ENCODE data around the gene AGPAT2.

Gene AGPAT2

DNA sequence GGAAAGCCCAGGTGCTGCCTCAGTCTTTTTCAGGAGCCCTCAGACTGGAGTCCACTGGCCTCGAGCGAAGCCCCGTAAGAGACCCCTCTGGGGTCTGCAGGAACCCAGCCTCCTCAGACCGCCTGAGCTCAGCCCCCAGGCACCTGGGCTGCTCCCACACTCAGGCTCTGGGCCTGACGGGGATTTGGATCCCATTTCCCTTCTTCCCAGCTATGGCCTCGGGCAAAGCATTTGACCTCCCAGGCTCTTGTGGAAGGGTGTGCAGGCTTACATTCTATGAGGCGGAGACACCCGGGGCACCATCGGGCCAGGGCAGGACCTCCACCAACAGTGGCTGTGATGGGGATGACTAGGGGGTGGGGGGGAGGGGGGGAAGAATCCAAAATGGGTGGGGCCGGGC lies 4.5 kb downstream of the AGPAT2 start:
- TF ChIP-seq, protein P1, sequence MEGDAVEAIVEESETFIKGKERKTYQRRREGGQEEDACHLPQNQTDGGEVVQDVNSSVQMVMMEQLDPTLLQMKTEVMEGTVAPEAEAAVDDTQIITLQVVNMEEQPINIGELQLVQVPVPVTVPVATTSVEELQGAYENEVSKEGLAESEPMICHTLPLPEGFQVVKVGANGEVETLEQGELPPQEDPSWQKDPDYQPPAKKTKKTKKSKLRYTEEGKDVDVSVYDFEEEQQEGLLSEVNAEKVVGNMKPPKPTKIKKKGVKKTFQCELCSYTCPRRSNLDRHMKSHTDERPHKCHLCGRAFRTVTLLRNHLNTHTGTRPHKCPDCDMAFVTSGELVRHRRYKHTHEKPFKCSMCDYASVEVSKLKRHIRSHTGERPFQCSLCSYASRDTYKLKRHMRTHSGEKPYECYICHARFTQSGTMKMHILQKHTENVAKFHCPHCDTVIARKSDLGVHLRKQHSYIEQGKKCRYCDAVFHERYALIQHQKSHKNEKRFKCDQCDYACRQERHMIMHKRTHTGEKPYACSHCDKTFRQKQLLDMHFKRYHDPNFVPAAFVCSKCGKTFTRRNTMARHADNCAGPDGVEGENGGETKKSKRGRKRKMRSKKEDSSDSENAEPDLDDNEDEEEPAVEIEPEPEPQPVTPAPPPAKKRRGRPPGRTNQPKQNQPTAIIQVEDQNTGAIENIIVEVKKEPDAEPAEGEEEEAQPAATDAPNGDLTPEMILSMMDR (IDR thresholded peaks at IDR 0.05), result no peak
- Mint-ChIP-seq H3K36me3 (ENCODE audit: low read depth) (no peaks in the 10 kb centered on the region), H3K27ac (no peak overlapping the region), H3K9me3 (no peaks in the 10 kb centered on the region), H3K4me1 (peaks cover 28% of the 10 kb centered on the region), H3K27me3 (ENCODE audit: low read depth, poor library complexity) (peaks cover 29% of the 10 kb centered on the region), H3K4me3 (no peak overlapping the region)
- DNase-seq, result no peak

DNA sequence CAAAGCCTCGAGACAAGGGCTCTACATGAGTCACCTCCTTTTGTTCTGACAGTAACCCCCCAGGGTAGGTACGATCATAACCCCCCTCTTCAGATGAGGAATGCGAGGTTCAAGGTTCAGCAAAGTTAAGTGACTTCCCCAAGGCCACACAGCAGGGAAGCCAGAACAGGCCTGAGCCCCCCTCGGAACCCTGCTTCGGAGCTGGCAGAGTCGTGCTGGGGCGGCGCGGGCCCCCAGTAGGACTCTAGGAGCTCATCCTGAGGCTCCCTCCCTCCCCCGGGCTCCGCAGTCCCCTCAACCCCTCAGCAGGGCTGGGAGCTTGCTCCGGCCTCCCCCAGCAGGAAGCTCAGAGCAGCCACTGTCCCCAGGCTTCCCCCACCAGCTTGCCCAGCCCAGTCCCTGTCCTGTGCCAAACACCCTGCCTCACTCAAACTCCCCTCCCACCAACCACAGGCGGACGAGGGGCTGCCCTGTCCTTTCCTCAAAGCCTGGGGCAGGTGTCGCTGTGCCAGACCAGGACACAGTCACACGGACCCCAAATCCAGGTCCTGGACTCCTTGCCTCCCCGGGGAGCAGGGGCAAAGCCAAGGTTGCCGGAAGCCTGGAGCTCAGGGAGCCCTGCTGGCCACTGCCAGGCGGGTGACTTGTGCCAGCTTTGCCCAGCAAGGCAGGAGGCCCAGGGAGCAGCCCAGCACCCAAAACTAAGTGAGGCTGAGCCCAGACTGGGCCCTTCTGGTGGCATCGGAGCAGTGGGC lies 5.1 kb downstream of the AGPAT2 start:
- TF ChIP-seq, protein P1 (IDR thresholded peaks at IDR 0.05), result no peak
- no peaks in the 10 kb centered on the region for H3K36me3 Mint-ChIP-seq (ENCODE audit: low read depth)
- no peak overlapping the region for H3K4me3 Mint-ChIP-seq
- H3K27ac Mint-ChIP-seq, result no peak overlapping the region
- H3K4me1 Mint-ChIP-seq, result peaks cover 28% of the 10 kb centered on the region
- H3K9me3 Mint-ChIP-seq, result no peaks in the 10 kb centered on the region
- DNase-seq, result no peak
- H3K27me3 Mint-ChIP-seq (ENCODE audit: low read depth, poor library complexity), result peaks cover 29% of the 10 kb centered on the region

DNA sequence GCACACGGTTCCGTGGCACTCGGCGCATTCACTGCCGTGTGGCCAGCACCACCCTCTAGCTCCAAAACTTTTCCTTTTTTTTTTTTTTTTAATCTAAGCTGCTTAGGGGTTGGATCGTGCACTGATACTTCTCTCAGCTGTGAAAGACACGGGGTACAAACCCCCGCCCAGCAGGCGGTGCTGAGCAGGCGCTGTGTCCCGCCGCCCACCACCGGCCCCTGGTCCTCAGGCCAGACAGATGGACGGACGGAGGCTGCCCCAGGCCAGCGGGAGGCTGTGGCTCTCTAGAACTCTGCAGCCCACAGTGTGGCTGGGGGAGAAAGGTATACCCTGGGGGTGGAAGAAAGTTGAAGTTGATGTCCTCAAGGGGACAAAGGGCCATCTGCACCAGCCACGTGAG lies 6.2 kb downstream of the AGPAT2 start:
- H3K27ac Mint-ChIP-seq, result no peak overlapping the region
- peaks cover 25% of the 10 kb centered on the region for H3K27me3 Mint-ChIP-seq (ENCODE audit: low read depth, poor library complexity)
- H3K36me3 Mint-ChIP-seq (ENCODE audit: low read depth), result no peaks in the 10 kb centered on the region
- TF ChIP-seq, protein P1 (IDR thresholded peaks at IDR 0.05), result no peak
- no peak overlapping the region for H3K4me3 Mint-ChIP-seq
- DNase-seq, result no peak
- H3K9me3 Mint-ChIP-seq, result no peaks in the 10 kb centered on the region
- H3K4me1 Mint-ChIP-seq, result peaks cover 24% of the 10 kb centered on the region

DNA sequence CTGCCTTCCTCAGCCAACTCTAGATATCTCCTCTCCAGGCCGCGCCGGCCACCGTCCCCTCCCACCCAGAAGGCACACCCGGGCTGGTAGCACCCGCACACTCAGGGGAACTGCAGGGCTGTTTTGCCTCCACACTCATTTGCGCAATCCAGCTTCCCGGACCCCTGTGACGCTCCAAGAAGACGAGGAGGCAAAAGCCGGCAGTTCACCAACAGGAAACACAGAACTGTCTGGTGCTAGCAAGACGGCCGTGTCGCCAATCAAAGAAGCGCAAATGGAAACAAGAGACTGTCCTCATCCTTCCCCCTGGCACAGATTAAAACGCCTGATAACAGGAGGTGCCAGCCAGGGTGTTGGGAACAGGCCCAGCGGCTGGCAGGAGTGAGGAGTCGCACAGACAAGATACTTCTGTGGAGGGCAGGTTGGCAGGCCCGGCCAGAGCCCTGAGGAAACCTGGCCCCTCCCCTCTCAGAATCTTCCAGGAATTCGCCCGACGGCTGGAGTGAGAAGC lies 7.8 kb downstream of the AGPAT2 start:
- H3K9me3 Mint-ChIP-seq, result no peaks in the 10 kb centered on the region
- TF ChIP-seq, protein P1 (IDR thresholded peaks at IDR 0.05), result no peak
- peaks cover 27% of the 10 kb centered on the region for H3K4me1 Mint-ChIP-seq
- DNase-seq, result no peak
- H3K4me3 Mint-ChIP-seq, result no peak overlapping the region
- H3K27me3 Mint-ChIP-seq (ENCODE audit: low read depth, poor library complexity), result peaks cover 9% of the 10 kb centered on the region
- H3K36me3 Mint-ChIP-seq (ENCODE audit: low read depth), result no peaks in the 10 kb centered on the region
- H3K27ac Mint-ChIP-seq, result no peak overlapping the region

DNA sequence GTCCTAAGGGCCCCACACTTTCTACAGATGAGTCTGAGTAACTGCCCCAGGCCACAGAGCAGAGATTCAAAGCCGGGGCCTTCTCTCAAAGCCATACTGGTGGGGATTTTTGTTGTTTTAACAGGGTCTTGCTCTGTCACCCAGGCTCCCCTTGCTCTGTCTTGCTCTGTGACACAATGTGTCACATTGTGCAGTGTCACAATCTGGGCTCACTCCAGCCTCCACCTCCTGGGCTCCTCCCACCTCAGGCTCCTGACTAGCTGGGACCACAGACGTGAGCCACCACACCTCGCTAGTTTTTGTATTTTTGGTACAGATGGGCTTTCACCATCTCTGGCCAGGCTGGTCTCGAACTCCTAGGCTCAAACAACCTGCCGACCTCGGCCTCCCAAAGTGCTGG lies 8.6 kb downstream of the AGPAT2 start:
- Mint-ChIP-seq H3K36me3 (ENCODE audit: low read depth) (no peaks in the 10 kb centered on the region), H3K4me3 (no peak overlapping the region)
- TF ChIP-seq, protein P1 (IDR thresholded peaks at IDR 0.05), result no peak

DNA sequence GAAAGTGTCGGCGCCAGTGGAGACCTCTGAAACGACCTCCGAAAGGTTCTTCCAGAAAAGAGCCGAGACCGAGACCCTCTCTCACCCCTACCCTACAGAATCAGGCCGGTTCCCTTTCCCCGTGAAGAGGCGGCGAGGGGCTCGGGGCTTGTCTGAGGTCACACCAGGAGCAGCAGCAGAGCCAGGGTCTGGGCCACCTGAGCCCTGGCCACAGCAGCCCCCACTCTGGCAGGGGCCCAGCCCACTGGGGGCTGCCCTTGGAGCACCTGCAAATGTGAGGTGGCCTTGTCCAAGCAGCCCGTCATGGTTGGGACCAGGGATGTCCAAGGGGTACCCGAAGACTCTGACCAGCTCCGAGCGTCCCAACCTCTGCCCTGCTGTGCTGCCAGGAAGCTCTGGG lies 9.2 kb downstream of the AGPAT2 start:
- H3K9me3 Mint-ChIP-seq, result no peaks in the 10 kb centered on the region
- H3K27ac Mint-ChIP-seq, result no peak overlapping the region
- H3K4me1 Mint-ChIP-seq, result peaks cover 25% of the 10 kb centered on the region
- TF ChIP-seq, protein P1 (IDR thresholded peaks at IDR 0.05), result no peak
- H3K27me3 Mint-ChIP-seq (ENCODE audit: low read depth, poor library complexity), result no peaks in the 10 kb centered on the region
- H3K36me3 Mint-ChIP-seq (ENCODE audit: low read depth), result no peaks in the 10 kb centered on the region
- DNase-seq, result no peak
- no peak overlapping the region for H3K4me3 Mint-ChIP-seq

More for the DNA sequence above, 8.6 kb downstream of the AGPAT2 start:
- Mint-ChIP-seq H3K9me3 (no peaks in the 10 kb centered on the region), H3K4me1 (peaks cover 27% of the 10 kb centered on the region), H3K27me3 (ENCODE audit: low read depth, poor library complexity) (peaks cover under 1% of the 10 kb centered on the region), H3K27ac (peak overlapping the region; percentile 85)
- no peak for DNase-seq

All from nephron progenitor cell (in vitro differentiated cells).